Ishikawa (cell line): ENCODE data around the gene PIGR.

ENCODE experiments used
- CEBPB ChIP-seq: IDR thresholded peaks from 2 replicates; pipeline ENCODE4 v1.6.1; 2012
- CREB1 ChIP-seq: IDR thresholded peaks from 2 replicates; pipeline ENCODE4 v1.6.1; 2012; ENCODE audit warnings: low read depth
- EGR1 ChIP-seq: IDR thresholded peaks from 2 replicates; pipeline ENCODE4 v1.6.1; 2012
- EP300 ChIP-seq: IDR thresholded peaks from 2 replicates; pipeline ENCODE4 v1.6.1; 2012; ENCODE audit warnings: borderline replicate concordance
- FOXM1 ChIP-seq: IDR thresholded peaks from 2 replicates; pipeline ENCODE4 v1.6.1; 2012; ENCODE audit warnings: low read depth, borderline replicate concordance
- MAX ChIP-seq: IDR thresholded peaks from 2 replicates; pipeline ENCODE4 v1.6.1; 2012
- NFIC ChIP-seq: IDR thresholded peaks from 2 replicates; pipeline ENCODE4 v1.6.1; 2012
- RAD21 ChIP-seq: IDR thresholded peaks from 2 replicates; pipeline ENCODE4 v1.6.1; 2012; ENCODE audit warnings: low read depth
- REST ChIP-seq: IDR thresholded peaks from 2 replicates; pipeline ENCODE4 v1.6.1; 2012; ENCODE audit warnings: low read depth, mild to moderate bottlenecking
- TAF1 ChIP-seq: IDR thresholded peaks from 2 replicates; pipeline ENCODE4 v1.6.1; 2012; ENCODE audit warnings: low read depth, mild to moderate bottlenecking
- TCF12 ChIP-seq: IDR thresholded peaks from 2 replicates; pipeline ENCODE4 v1.6.1; 2012; ENCODE audit warnings: low read depth
- TEAD4 ChIP-seq: IDR thresholded peaks from 2 replicates; pipeline ENCODE4 v1.6.1; 2012
- USF1 ChIP-seq: IDR thresholded peaks from 2 replicates; pipeline ENCODE4 v1.6.1; 2012
- YY1 ChIP-seq: IDR thresholded peaks from 2 replicates; pipeline ENCODE4 v1.6.1; 2012; ENCODE audit warnings: low read depth
- ZBTB7A ChIP-seq: IDR thresholded peaks from 2 replicates; pipeline ENCODE4 v1.6.1; 2012; ENCODE audit warnings: low read depth

The PIGR gene

GRCh38 chr1:206949641-206950040 is 3.4 kb upstream of the PIGR start:
- TF ChIP-seq REST (no peak), TEAD4 (no peak), TAF1 (no peak), EP300 (no peak), ZBTB7A (no peak), USF1 (no peak), FOXM1 (no peak), EGR1 (no peak), CREB1 (no peak), NFIC (no peak), RAD21 (no peak), CEBPB (no peak), YY1 (no peak)

GRCh38 chr1:206949208-206949607 is 2.9 kb upstream of the PIGR start:
- no peak for TF ChIP-seq USF1
- TF ChIP-seq MAX, result no peak
- TF ChIP-seq TCF12, result no peak
- no peak for TF ChIP-seq FOXM1
- TF ChIP-seq REST, result no peak
- TF ChIP-seq EP300, result no peak

- TF ChIP-seq FOXM1, result no peak
- no peak for TF ChIP-seq TEAD4
- TF ChIP-seq RAD21, result no peak
- TF ChIP-seq ZBTB7A, result no peak
- no peak for TF ChIP-seq NFIC
- TF ChIP-seq CREB1, result no peak
- no peak for TF ChIP-seq EP300
- TF ChIP-seq CEBPB, result no peak
Observed at GRCh38 chr1:206947255-206947654, 989 bp upstream of the PIGR start.

- TF ChIP-seq TAF1 (no peak), YY1 (no peak), USF1 (no peak), EP300 (no peak), RAD21 (no peak), FOXM1 (no peak), NFIC (no peak), EGR1 (no peak), REST (no peak), TCF12 (no peak), ZBTB7A (no peak), MAX (no peak), CEBPB (no peak), CREB1 (no peak), TEAD4 (no peak)
Observed at GRCh38 chr1:206945779-206946178, 487 bp downstream of the PIGR start.
